MCF 10A (cell line): ENCODE measurements around the gene ABI1. TPM values are rescaled to one million over a fixed set of nuclear protein-coding genes. Genes with fewer than 3 reads are reported as not detected.

Experiments used
- BruUV-seq: library from RNA; stranded (reverse); fragments of 400-500 nt; replicated peaks from 2 replicates; lab custom pipeline; 2021; lab: Mats Ljungman, UMichigan
- CTCF ChIA-PET: fragments of 300-600 bp; sonication (Branson Sonifier 250); formaldehyde crosslinking; extraction: SDS; loops from one replicate; lab custom pipeline; 2021; ENCODE audit warnings: antibody characterized with exemption, inconsistent platforms; lab: Yijun Ruan, JAX
- POLR2A ChIA-PET: fragments of 300-600, 350-650 bp; sonication (Branson Sonifier 250); formaldehyde crosslinking; extraction: SDS; loops from one replicate; lab custom pipeline; 2020; ENCODE audit warnings: antibody characterized with exemption, inconsistent platforms; lab: Yijun Ruan, JAX
- DNase-seq: peaks from one replicate; pipeline ENCODE4 v3.0.0-alpha.2; 2018; ENCODE audit not compliant: unreplicated experiment
- H3K27ac Mint-ChIP-seq: one replicate; pipeline ENCODE4 v1.8.0; 2022; ENCODE audit warnings: mild to moderate bottlenecking, low read depth, mixed read lengths; ENCODE audit not compliant: unreplicated experiment
- H3K27me3 Mint-ChIP-seq: one replicate; pipeline ENCODE4 v1.8.0; 2022; ENCODE audit warnings: mixed read lengths; ENCODE audit not compliant: insufficient read depth, unreplicated experiment
- H3K36me3 Mint-ChIP-seq: one replicate; pipeline ENCODE4 v1.8.0; 2022; ENCODE audit warnings: mild to moderate bottlenecking, moderate library complexity, mixed read lengths; ENCODE audit not compliant: insufficient read depth, unreplicated experiment
- H3K4me1 Mint-ChIP-seq: one replicate; pipeline ENCODE4 v1.8.0; 2022; ENCODE audit warnings: mixed read lengths; ENCODE audit not compliant: insufficient read depth, unreplicated experiment
- H3K4me3 Mint-ChIP-seq: one replicate; pipeline ENCODE4 v1.8.0; 2022; ENCODE audit warnings: mild to moderate bottlenecking, moderate library complexity, mixed read lengths; ENCODE audit not compliant: unreplicated experiment
- H3K9me3 Mint-ChIP-seq: one replicate; pipeline ENCODE4 v1.8.0; 2022; ENCODE audit warnings: mixed read lengths; ENCODE audit not compliant: unreplicated experiment
- intact Hi-C: fragments of 100-400 bp; cut with micrococcal nuclease; formaldehyde crosslinking; loops from 2 replicates; pipeline ENCODE4 v1.14.1; 2022
- total RNA-seq: library from RNA; stranded (reverse); gene quantifications from 2 replicates; pipeline ENCODE4 v1.2.3, GENCODE V29; 2022
- TF ChIP-seq, protein P1 (sequence below): fragments of 200-600 bp; IDR thresholded peaks from one replicate; pipeline ENCODE4 v1.8.0; 2022; ENCODE audit warnings: antibody characterized with exemption, mild to moderate bottlenecking; ENCODE audit not compliant: unreplicated experiment

Gene ABI1
- total RNA-seq, 1 experiment from 2014 or later: 53.0 TPM

DNA sequence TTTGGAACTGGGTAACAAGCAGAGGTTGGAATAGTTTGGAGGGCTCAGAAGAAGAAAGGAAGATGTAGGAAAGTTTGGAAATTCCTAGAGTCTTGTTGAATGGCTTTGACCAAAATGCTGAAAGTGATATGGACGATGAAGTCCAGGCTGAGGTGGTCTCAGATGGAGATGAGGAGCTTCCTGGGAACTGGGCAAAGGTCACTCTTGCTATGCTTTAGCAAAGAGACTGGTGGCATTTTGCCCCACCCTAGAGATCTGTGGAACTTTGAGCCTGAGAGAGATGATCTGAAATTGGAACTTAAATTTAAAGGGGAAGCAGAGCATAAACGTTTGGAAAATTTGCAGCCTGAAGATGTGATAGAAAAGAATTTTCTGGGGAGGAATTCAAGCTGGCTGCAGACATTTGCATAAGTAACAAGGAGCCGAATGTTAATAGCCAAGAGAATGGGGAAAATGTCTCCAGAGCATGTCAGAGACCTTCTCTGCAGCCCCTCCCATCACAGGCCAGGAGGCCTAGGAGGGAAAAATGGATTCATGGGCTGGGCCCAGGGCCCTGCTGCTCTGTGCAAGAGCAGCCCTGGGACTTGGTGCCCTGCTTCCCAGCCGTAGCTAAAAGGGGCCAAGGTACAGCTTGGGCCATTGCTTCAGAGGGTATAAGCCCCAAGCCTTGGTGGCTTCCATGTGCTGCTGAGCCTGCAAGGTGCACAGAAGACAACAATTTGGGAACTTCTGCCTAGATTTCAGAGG is 159.7 kb downstream of the ABI1 start:
- POLR2A ChIA-PET: no interaction called here

DNA sequence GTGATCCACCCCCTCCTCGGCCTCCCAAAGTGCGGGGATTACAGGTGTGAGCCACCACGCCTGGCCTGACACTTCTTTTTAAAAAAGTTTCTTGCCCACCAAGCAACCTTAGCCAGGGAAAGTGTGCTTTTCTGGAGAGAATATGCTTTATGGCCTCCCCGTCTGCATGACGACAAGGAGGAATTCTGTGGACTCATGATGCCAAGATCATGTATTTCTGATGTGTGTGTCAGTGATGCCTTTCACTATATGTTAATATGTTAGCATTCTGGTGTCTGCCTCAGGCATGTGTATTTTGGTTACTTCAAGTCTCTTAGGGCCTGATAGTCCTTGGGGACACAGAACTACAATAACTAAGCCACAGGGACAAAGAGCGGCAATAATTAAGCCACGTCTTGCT is 161.1 kb downstream of the ABI1 start:
- intact Hi-C loops: loop anchor here (5.0 to 10.0 kb wide), 2 partner anchors 92 to 365 kb away; no protein-coding TSS in a partner anchor
- Mint-ChIP-seq H3K27ac (no peak overlapping the region), H3K4me1 (peaks cover 13% of the 10 kb centered on the region), H3K27me3 (no peaks in the 10 kb centered on the region), H3K9me3 (no peaks in the 10 kb centered on the region), H3K36me3 (no peaks in the 10 kb centered on the region), H3K4me3 (peak overlapping the region; percentile 98)
- no TSS peak for BruUV-seq
- POLR2A ChIA-PET: interaction anchor here (0.7 kb wide), 2 partner anchors 233 to 946 kb away, joined by 4 read pairs; no protein-coding TSS in a partner anchor
- TF ChIP-seq, protein P1, sequence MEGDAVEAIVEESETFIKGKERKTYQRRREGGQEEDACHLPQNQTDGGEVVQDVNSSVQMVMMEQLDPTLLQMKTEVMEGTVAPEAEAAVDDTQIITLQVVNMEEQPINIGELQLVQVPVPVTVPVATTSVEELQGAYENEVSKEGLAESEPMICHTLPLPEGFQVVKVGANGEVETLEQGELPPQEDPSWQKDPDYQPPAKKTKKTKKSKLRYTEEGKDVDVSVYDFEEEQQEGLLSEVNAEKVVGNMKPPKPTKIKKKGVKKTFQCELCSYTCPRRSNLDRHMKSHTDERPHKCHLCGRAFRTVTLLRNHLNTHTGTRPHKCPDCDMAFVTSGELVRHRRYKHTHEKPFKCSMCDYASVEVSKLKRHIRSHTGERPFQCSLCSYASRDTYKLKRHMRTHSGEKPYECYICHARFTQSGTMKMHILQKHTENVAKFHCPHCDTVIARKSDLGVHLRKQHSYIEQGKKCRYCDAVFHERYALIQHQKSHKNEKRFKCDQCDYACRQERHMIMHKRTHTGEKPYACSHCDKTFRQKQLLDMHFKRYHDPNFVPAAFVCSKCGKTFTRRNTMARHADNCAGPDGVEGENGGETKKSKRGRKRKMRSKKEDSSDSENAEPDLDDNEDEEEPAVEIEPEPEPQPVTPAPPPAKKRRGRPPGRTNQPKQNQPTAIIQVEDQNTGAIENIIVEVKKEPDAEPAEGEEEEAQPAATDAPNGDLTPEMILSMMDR: no peak
- CTCF ChIA-PET: interaction anchor here (0.7 kb wide), 2 partner anchors 184 to 305 kb away, joined by 3 read pairs; no protein-coding TSS in a partner anchor
- DNase-seq: no peak

More for the DNA sequence above, 159.7 kb downstream of the ABI1 start:
- Mint-ChIP-seq H3K27me3 (no peaks in the 10 kb centered on the region), H3K9me3 (no peaks in the 10 kb centered on the region), H3K36me3 (peaks cover 4% of the 10 kb centered on the region), H3K4me3 (no peak overlapping the region), H3K27ac (no peak overlapping the region), H3K4me1 (peaks cover 13% of the 10 kb centered on the region)
- DNase-seq: no peak
- intact Hi-C loops: no loop called here
- TF ChIP-seq, protein P1: no peak
- CTCF ChIA-PET: interaction anchor here (0.6 kb wide), 2 partner anchors 217 to 693 kb away, joined by 3 read pairs; no protein-coding TSS in a partner anchor
- TSS peak; percentile 2 for BruUV-seq

DNA sequence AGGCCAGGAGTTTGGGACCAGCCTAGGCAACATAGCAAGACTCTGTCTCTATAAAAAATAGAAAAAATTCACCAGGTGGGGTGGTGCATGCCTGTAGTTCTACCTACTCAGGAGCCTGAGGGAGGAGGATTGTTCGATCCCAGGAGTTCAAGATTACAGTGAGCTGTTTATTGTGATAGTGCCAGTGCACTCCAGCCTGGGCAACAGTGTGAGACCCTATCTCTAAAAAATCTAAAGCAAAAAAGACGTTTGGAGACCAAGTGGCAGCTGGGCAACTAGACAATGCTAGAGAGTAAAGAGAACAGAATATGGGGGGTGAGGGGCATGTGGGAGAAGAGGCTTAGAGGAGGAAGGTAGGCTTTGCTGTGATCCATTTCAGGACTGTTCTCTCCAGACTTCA is 161.8 kb downstream of the ABI1 start:
- DNase-seq: no peak
- Mint-ChIP-seq H3K36me3 (no peaks in the 10 kb centered on the region), H3K9me3 (no peaks in the 10 kb centered on the region), H3K4me3 (peak overlapping the region; percentile 98), H3K27ac (peak overlapping the region; percentile 95), H3K27me3 (no peaks in the 10 kb centered on the region), H3K4me1 (peaks cover 13% of the 10 kb centered on the region)
- CTCF ChIA-PET: no interaction called here
- BruUV-seq: no TSS peak
- TF ChIP-seq, protein P1: no peak
- intact Hi-C loops: loop anchor here (5.0 to 10.0 kb wide), 2 partner anchors 92 to 364 kb away; no protein-coding TSS in a partner anchor
- POLR2A ChIA-PET: interaction anchor here (0.7 to 1.8 kb wide), 2 partner anchors 78 to 183 kb away, joined by 3 to 7 read pairs; no protein-coding TSS in a partner anchor

DNA sequence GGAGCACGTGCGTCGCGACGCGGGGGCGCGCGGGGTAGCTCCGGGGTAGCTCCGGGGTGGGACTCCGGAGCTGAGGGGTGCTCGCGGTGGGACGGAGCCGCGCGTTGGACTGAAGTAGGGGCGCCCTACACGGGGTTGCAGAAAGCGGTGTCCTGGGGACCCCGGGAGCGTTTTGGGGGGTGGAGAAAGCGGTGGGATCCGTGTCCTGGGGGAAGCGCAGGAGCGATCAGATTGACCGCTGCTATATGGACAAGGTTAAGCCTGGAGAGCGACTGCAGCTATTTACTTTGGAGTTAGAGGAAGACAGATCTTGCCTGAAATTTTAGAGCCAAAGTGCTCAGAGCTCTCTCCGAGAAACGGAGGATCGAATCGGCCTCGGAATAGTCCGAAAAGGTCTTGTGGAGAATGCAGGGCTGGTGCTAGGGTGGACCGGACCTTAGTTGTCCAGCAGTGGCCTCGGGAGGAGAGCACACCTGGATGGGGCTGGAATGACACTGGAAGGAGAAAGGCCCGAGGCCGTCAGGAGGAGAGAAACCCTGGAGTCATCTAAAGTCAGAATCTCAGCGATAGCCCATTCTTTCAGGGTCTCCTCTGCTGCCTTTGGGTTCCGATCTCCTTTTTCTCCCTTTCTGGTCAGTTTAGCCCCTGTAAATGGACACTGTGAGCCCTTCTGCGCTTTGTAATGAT is 162.7 kb downstream of the ABI1 start:
- peak; percentile 25 for DNase-seq
- no TSS peak for BruUV-seq
- no peaks in the 10 kb centered on the region for H3K9me3 Mint-ChIP-seq
- H3K27me3 Mint-ChIP-seq: no peaks in the 10 kb centered on the region
- TF ChIP-seq, protein P1: no peak
- H3K4me1 Mint-ChIP-seq: peaks cover 13% of the 10 kb centered on the region
- peak overlapping the region; percentile 95 for H3K27ac Mint-ChIP-seq
- POLR2A ChIA-PET: interaction anchor here (1.6 to 2.9 kb wide), 4 partner anchors 15 to 183 kb away, joined by 3 to 12 read pairs (median 6); no protein-coding TSS in a partner anchor
- intact Hi-C loops: loop anchor here (5.0 to 10.0 kb wide), 2 partner anchors 91 to 363 kb away; no protein-coding TSS in a partner anchor
- peak overlapping the region; percentile 98 for H3K4me3 Mint-ChIP-seq
- CTCF ChIA-PET: interaction anchor here (0.6 to 1.8 kb wide), 3 partner anchors 12 to 1194 kb away, joined by 3 to 12 read pairs (median 3); no protein-coding TSS in a partner anchor
- no peaks in the 10 kb centered on the region for H3K36me3 Mint-ChIP-seq
